GM10248 (cell line): ENCODE measurements around the gene PCDH10.

Experiments
- CTCF ChIA-PET: fragments of 300-600 bp; sonication (Branson Sonifier 250); formaldehyde crosslinking; extraction: SDS; loops from one replicate; lab custom pipeline; 2021; ENCODE audit warnings: antibody characterized with exemption; lab: Yijun Ruan, JAX
- POLR2A ChIA-PET: fragments of 350-650 bp; sonication (Branson Sonifier 250); formaldehyde crosslinking; extraction: SDS; loops from one replicate; lab custom pipeline; 2020; ENCODE audit warnings: antibody characterized with exemption; lab: Yijun Ruan, JAX
- DNase-seq: peaks from one replicate; pipeline ENCODE4 v3.0.0; 2012; ENCODE audit errors: extremely low spot score
- TF ChIP-seq, protein P1 (sequence below): IDR thresholded peaks from 2 replicates; pipeline ENCODE4 v1.5.1; 2012; ENCODE audit warnings: mild to moderate bottlenecking, low read depth; ENCODE audit errors: extremely low read depth, missing control alignments, control extremely low read depth

PCDH10 gene

DNA sequence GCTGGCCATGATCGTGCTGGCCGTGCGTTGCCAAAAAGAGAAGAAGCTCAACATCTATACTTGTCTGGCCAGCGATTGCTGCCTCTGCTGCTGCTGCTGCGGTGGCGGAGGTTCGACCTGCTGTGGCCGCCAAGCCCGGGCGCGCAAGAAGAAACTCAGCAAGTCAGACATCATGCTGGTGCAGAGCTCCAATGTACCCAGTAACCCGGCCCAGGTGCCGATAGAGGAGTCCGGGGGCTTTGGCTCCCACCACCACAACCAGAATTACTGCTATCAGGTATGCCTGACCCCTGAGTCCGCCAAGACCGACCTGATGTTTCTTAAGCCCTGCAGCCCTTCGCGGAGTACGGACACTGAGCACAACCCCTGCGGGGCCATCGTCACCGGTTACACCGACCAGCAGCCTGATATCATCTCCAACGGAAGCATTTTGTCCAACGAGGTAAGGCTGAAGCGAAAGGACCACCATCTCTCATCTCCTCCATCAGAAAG, 3.3 kb downstream of the PCDH10 start:
- CTCF ChIA-PET: interaction anchor here (1.2 kb wide), 1 partner anchor 9 kb away, joined by 3 read pairs; no protein-coding TSS in a partner anchor
- TF ChIP-seq, protein P1, sequence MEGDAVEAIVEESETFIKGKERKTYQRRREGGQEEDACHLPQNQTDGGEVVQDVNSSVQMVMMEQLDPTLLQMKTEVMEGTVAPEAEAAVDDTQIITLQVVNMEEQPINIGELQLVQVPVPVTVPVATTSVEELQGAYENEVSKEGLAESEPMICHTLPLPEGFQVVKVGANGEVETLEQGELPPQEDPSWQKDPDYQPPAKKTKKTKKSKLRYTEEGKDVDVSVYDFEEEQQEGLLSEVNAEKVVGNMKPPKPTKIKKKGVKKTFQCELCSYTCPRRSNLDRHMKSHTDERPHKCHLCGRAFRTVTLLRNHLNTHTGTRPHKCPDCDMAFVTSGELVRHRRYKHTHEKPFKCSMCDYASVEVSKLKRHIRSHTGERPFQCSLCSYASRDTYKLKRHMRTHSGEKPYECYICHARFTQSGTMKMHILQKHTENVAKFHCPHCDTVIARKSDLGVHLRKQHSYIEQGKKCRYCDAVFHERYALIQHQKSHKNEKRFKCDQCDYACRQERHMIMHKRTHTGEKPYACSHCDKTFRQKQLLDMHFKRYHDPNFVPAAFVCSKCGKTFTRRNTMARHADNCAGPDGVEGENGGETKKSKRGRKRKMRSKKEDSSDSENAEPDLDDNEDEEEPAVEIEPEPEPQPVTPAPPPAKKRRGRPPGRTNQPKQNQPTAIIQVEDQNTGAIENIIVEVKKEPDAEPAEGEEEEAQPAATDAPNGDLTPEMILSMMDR: no peak
- POLR2A ChIA-PET: no interaction called here
- peak; percentile 10 for DNase-seq

DNA sequence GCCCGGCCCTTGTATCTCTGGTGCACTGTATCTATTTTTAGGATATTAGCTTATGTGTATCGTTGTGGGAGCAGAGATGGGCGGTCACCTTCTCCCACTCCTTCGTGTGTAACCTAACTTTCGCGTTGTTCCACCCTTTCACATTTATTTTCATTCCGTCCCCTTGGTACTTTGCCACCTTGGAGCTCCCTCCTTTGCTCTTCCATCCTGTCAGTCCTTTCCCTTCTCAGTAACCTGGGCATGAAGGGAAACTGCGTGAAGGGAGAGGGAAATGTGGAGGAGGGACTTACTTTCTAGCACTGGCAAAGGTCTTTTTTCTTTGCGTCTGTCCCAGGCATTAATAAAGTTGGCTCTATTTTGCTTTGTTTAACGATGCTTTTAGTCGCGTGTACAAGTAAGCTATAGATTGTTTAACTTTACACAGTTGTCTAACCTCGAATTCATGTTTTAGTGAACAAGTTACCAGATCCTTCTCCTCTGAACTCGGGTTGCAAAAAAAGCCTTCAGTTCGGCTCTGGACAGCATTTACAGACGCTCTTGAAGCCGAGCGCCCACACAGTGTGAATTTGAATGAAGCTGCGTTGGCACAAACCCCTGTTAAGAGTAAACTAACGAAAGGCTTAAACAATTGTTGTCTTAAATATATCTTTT, 3.9 kb downstream of the PCDH10 start:
- TF ChIP-seq, protein P1: no peak
- CTCF ChIA-PET: interaction anchor here (1.2 kb wide), 1 partner anchor 8 kb away, joined by 3 read pairs; no protein-coding TSS in a partner anchor
- peak; percentile 9 for DNase-seq
- POLR2A ChIA-PET: no interaction called here

DNA sequence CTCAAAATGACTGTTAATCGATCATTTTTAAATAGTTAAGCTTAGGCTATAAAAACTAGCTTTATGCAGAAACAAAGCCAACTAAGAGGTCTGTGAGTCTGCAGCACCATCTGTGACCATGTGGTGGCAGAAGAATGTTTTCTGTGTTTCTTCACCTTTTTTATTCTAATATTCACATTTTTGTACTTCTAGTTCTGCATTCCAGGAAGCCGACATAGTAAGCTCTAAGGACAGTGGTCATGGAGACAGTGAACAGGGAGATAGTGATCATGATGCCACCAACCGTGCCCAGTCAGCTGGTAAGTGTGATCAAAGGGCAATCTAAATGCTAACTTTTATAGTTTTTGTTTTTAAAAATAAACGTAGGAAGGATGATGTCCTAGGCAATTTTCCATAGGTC, 5.6 kb downstream of the PCDH10 start:
- TF ChIP-seq, protein P1: peak; percentile 47
- DNase-seq: peak; percentile 15
- CTCF ChIA-PET: interaction anchor here (1.0 to 1.6 kb wide), 5 partner anchors 8 to 25 kb away, joined by 3 to 7 read pairs (median 3); no protein-coding TSS in a partner anchor
- POLR2A ChIA-PET: no interaction called here

DNA sequence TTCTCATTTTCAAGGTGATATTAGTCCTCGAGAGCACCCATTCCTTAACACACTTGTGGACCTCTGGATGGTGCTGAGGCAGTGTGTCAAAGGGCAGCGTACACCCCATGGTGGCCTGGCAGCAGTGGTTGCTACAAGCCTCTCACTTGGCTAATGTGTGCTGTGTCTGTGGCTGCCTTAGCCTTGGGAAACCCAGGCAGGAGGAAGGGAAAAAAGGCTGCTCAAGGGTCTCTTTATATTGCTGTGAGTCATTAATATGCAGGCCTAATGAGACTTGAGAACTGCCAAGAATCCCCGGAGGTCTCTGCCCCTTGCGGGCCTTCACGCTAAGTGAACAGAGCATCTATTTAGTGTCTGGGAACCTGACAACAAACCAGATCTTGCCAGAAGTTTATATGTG, 7.0 kb downstream of the PCDH10 start:
- TF ChIP-seq, protein P1: no peak
- no peak for DNase-seq
- CTCF ChIA-PET: no interaction called here
- POLR2A ChIA-PET: no interaction called here

DNA sequence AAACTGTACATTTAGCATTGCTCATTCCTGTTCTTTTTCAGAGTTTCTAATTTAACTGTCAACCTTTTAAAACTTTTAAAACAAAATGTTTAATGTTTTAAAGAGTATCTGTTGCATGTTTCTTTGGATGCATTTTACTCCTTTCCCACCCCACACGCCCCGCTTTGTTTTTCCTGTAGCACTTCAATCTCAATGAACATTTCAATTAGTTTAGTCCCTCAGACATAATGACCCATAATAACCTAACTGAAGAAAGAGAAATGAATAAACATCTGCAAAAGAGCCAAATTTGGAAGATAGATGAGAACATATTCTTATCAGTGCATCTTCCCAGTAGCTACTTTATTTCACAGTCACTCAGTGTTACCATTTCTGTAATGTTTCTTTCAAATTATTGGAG, 7.5 kb downstream of the PCDH10 start:
- ChIA-PET CTCF (interaction anchor here (3.7 kb wide), 1 partner anchor 10 kb away, joined by 14 read pairs; no protein-coding TSS in a partner anchor), POLR2A (no interaction called here)
- DNase-seq: no peak
- TF ChIP-seq, protein P1: no peak

DNA sequence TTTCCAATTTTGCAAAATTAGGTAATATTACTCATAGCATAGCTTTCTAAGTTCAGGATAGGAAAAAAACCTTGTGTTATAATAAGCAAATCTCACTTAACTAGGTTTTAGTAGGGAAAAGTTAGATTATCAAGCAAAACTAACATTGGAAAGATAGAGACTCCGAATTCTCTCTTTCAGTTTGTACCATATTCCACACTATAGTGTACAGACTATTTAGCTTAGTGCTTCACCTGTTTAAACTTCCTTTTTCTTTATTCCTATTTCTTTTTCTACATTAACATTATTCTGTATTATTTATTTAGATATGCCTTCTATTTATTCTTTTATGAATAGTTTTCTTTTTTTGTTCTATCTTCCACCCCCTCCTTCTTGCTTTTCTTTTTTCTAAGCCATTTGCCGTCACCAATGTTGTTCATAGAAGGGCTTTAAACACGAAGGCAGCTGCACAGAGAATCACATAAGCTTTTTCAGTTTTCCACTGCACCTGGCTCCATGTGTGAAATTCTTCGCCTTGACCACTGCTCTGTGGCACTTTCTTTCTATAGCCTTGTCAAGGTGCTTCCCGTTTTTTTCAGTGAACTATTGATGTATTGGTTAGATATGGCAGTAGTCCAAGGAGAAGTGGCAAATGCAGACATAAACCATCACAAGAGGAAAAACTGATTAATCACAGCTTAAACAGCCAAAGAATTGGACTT, 8.5 kb downstream of the PCDH10 start:
- DNase-seq: no peak
- ChIA-PET CTCF (interaction anchor here (3.7 kb wide), 1 partner anchor 11 kb away, joined by 14 read pairs; no protein-coding TSS in a partner anchor), POLR2A (no interaction called here)
- TF ChIP-seq, protein P1: no peak
